ENCODE measurements around the gene MBOAT2.

The MBOAT2 gene

DNA sequence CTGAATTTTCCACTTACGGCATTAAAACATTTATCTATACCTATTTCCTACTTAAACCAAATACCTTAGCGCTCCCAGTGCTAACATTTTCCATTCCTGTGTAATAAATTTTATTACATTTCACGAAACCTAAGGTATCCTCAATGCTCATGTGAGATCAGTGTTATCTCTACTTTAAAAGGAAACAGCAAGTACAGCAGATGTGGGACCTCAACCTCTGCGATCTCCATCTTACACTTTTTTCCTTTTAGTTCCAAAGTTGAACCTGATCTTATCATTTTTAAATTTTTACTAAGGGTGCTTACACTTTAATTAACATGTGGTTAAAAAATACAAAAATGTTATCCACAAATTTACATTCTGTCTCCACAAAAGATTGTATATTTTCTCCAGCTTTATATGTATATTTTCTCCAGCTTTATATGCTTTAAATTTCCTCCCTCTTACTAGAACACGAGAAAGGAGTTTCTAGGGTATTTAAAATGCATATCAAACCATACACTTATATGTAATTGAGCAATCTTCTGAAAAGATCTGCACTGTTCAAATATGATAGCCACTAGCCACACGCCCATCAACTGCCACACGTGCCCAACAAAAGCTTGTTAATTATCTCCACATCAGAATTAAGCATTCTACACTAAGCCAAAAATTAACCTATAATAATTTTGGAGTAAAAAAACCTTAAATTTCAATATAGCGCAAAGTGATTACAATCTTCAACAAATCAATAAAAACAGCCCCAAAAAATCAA is 38.1 kb downstream of the MBOAT2 start:
- Histone ChIP-seq H3K27me3 (ENCODE audit: control insufficient read depth, low read length) (no peaks in the 10 kb centered on the region), H3K27ac (ENCODE audit: low read depth, low read length) (no peak overlapping the region), H4K20me1 (ENCODE audit: control insufficient read depth, insufficient read depth, low read depth, low read length) (no peaks in the 10 kb centered on the region), H3K36me3 (ENCODE audit: control insufficient read depth, low read length) (no peaks in the 10 kb centered on the region), H3K4me1 (ENCODE audit: control insufficient read depth, low read length) (no peaks in the 10 kb centered on the region), H3K79me2 (ENCODE audit: control insufficient read depth, low read length) (peaks cover 26% of the 10 kb centered on the region), H3F3A (ENCODE audit: control insufficient read depth, insufficient read depth) (no peaks in the 10 kb centered on the region), H3K4me2 (ENCODE audit: low read length) (no peak overlapping the region), H3K4me3 (ENCODE audit: low read length) (no peak overlapping the region), H3K9me3 (ENCODE audit: control insufficient read depth, insufficient read depth, low read length) (no peaks in the 10 kb centered on the region), H3K9me2 (replicated peaks; ENCODE audit: control insufficient read depth, low read length) (no peaks in the 10 kb centered on the region)
- TF ChIP-seq EZH2phosphoT487 (IDR thresholded peaks at IDR 0.05; ENCODE audit: borderline replicate concordance, low read length), result no peak
- TF ChIP-seq, protein P1, sequence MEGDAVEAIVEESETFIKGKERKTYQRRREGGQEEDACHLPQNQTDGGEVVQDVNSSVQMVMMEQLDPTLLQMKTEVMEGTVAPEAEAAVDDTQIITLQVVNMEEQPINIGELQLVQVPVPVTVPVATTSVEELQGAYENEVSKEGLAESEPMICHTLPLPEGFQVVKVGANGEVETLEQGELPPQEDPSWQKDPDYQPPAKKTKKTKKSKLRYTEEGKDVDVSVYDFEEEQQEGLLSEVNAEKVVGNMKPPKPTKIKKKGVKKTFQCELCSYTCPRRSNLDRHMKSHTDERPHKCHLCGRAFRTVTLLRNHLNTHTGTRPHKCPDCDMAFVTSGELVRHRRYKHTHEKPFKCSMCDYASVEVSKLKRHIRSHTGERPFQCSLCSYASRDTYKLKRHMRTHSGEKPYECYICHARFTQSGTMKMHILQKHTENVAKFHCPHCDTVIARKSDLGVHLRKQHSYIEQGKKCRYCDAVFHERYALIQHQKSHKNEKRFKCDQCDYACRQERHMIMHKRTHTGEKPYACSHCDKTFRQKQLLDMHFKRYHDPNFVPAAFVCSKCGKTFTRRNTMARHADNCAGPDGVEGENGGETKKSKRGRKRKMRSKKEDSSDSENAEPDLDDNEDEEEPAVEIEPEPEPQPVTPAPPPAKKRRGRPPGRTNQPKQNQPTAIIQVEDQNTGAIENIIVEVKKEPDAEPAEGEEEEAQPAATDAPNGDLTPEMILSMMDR (IDR thresholded peaks at IDR 0.05; ENCODE audit: low read depth, low read length, poor library complexity, severe bottlenecking), result no peak

DNA sequence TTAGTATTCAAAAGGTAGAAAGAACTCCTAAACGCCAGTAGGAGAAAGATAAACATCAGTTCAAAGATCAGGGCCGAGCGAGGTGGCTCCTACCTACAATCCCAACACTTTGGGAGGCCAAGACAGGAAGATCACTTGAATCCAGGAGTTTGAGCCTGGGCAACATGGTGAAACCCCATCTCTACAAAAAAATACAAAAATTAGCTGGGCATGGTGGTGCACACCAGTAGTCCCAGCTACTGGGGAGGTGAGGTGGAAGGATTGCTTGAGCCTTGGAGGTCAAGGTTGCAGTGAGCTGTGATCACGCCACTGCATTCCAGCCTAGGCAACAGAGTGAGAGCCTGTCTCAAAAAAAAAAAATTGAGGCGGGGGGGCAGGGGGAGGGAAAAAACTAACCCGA is 40.6 kb downstream of the MBOAT2 start:
- Histone ChIP-seq H3K27ac (ENCODE audit: low read depth, low read length) (no peak overlapping the region), H3K9me2 (replicated peaks; ENCODE audit: control insufficient read depth, low read length) (no peaks in the 10 kb centered on the region), H3K4me1 (ENCODE audit: control insufficient read depth, low read length) (peaks cover 8% of the 10 kb centered on the region), H3K4me3 (ENCODE audit: low read length) (no peak overlapping the region), H3F3A (ENCODE audit: control insufficient read depth, insufficient read depth) (no peaks in the 10 kb centered on the region), H3K36me3 (ENCODE audit: control insufficient read depth, low read length) (no peaks in the 10 kb centered on the region), H3K4me2 (ENCODE audit: low read length) (no peak overlapping the region), H3K9me3 (ENCODE audit: control insufficient read depth, insufficient read depth, low read length) (no peaks in the 10 kb centered on the region), H3K79me2 (ENCODE audit: control insufficient read depth, low read length) (peaks cover 31% of the 10 kb centered on the region), H3K27me3 (ENCODE audit: control insufficient read depth, low read length) (no peaks in the 10 kb centered on the region), H4K20me1 (ENCODE audit: control insufficient read depth, insufficient read depth, low read depth, low read length) (no peaks in the 10 kb centered on the region)
- TF ChIP-seq, protein P1 (IDR thresholded peaks at IDR 0.05; ENCODE audit: low read depth, low read length, poor library complexity, severe bottlenecking), result no peak
- TF ChIP-seq EZH2phosphoT487 (IDR thresholded peaks at IDR 0.05; ENCODE audit: borderline replicate concordance, low read length), result no peak

DNA sequence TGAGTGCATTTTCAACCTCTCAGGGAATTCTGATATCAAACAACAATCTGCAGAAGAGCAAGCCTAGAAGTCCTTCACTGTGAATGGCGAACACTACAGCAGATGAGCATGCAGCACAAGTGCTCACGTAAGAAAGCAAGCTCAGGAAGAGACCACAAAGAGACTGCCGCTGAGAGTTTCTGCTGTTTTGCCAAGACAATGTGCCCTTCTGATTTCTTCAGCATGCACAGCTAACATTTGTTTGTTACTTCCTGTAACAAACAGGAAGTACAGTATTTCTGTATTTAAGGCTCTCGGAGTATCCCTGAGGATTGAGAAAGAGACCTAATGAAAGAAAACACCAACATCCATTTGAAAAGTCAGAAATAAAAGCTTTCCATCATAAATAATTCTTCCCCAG is 45.9 kb downstream of the MBOAT2 start:
- Histone ChIP-seq H3K36me3 (ENCODE audit: control insufficient read depth, low read length) (peaks cover 8% of the 10 kb centered on the region; the same call in 1 of the 2 replicates), H3K4me1 (ENCODE audit: control insufficient read depth, low read length) (peaks cover 15% of the 10 kb centered on the region), H3K79me2 (ENCODE audit: control insufficient read depth, low read length) (peaks cover 17% of the 10 kb centered on the region), H3K9me2 (replicated peaks; ENCODE audit: control insufficient read depth, low read length) (no peaks in the 10 kb centered on the region), H3K27ac (ENCODE audit: low read depth, low read length) (no peak overlapping the region), H3F3A (ENCODE audit: control insufficient read depth, insufficient read depth) (no peaks in the 10 kb centered on the region), H4K20me1 (ENCODE audit: control insufficient read depth, insufficient read depth, low read depth, low read length) (no peaks in the 10 kb centered on the region), H3K9me3 (ENCODE audit: control insufficient read depth, insufficient read depth, low read length) (peaks cover 17% of the 10 kb centered on the region), H3K4me3 (ENCODE audit: low read length) (no peak overlapping the region), H3K27me3 (ENCODE audit: control insufficient read depth, low read length) (no peaks in the 10 kb centered on the region), H3K4me2 (ENCODE audit: low read length) (no peak overlapping the region)
- TF ChIP-seq, protein P1 (IDR thresholded peaks at IDR 0.05; ENCODE audit: low read depth, low read length, poor library complexity, severe bottlenecking), result no peak
- TF ChIP-seq EZH2phosphoT487 (IDR thresholded peaks at IDR 0.05; ENCODE audit: borderline replicate concordance, low read length), result no peak
